Prostate gland (tissue), 2 donors: Measurements from ENCODE around the gene SBNO1. TPM values are rescaled to one million over a fixed set of nuclear protein-coding genes. Genes with fewer than 3 reads are reported as not detected.
"Not testable (repeated sequence)": the region's sequence is repeated elsewhere in the genome, so short reads cannot be mapped to it uniquely, and the experiment has no call there.

Experiments
- DNase-seq: peaks from one replicate; pipeline ENCODE4 v3.0.0-alpha.2; 2019; ENCODE audit warnings: low spot score
- H3K27ac ChIP-seq, 2 donors: fragments of 200-600 bp; sonication (generic); 2 replicates each; pipeline ENCODE4 v1.5.1; 2017 to 2019
- H3K27me3 ChIP-seq: fragments of 200-600 bp; sonication (generic); replicated peaks from 2 replicates; pipeline ENCODE4 v1.5.1; 2019; ENCODE audit not compliant: insufficient read depth
- H3K36me3 ChIP-seq, 2 donors: fragments of 200-600 bp; sonication (generic); 1 replicate in 1 of 2; 2 replicates in 1 of 2; pipeline versions ENCODE4 v1.5.1 to v1.8.1; 2017 to 2019
- H3K4me1 ChIP-seq: fragments of 200-600 bp; sonication (generic); replicated peaks from 2 replicates; pipeline ENCODE4 v1.5.1; 2019
- H3K4me3 ChIP-seq, 2 donors: fragments of 200-600 bp; sonication (generic); 2 replicates each; pipeline ENCODE4 v1.5.1; 2017 to 2019
- H3K9me3 ChIP-seq: fragments of 200-600 bp; sonication (generic); 2 replicates; pipeline ENCODE4 v1.5.1; 2017
- CTCF ChIP-seq, 4 experiments: fragments of 200-600 bp in 2 of 4; fragments of 450-650 bp in 2 of 4; sonication (generic) in 2 of 4; IDR thresholded peaks; 1 replicate in 3 of 4; 2 replicates in 1 of 4; pipeline ENCODE4 v1.5.1; 2016 to 2019; ENCODE audit warnings: antibody characterized with exemption in 4 of 4, mild to moderate bottlenecking in 2 of 4, moderate library complexity in 2 of 4
- POLR2A ChIP-seq: fragments of 450-650 bp; IDR thresholded peaks from one replicate; pipeline ENCODE4 v1.6.1; 2016; ENCODE audit warnings: antibody characterized with exemption, mild to moderate bottlenecking
- POLR2AphosphoS5 ChIP-seq: sonication (generic); formaldehyde crosslinking; IDR thresholded peaks from one replicate; pipeline ENCODE4 v1.6.1; 2017; ENCODE audit warnings: antibody characterized with exemption
- WGBS: methylation state at CpG from one replicate; pipeline ENCODE4 v1.1.5; 2018; 5-methylcytosine and 5-hydroxymethylcytosine counted together
- intact Hi-C: fragments of 100-400 bp; cut with DNase I; formaldehyde crosslinking; loops from one replicate; pipeline ENCODE4 v1.14.2; 2022
- total RNA-seq, 2 donors: library from RNA; depleted of rRNA; stranded (reverse); fragments of >200 nt; gene quantifications; one replicate each; pipeline ENCODE4 v1.1.0, GENCODE V29; 2016

SBNO1 gene
- 10 to 100 TPM; 22.6 to 53.3 TPM for total RNA-seq

- intact Hi-C loops: loop anchor here (5.0 kb wide), 1 partner anchor 83 kb away; no protein-coding TSS in a partner anchor
- Histone ChIP-seq H3K36me3 (no peaks in the 10 kb centered on the region), H3K27me3 (no peaks in the 10 kb centered on the region), H3K4me3 (peak within 1 kb of the TSS; percentile 81 to 88), H3K9me3 (no peaks in the 10 kb centered on the region), H3K4me1 (peaks cover 7% of the 10 kb centered on the region), H3K27ac (peak within 1 kb of the TSS; percentile 94 to 97)
- peak; percentile 91 for DNase-seq
- 3% methylated on average over 21 of the region's 47 CpGs for WGBS
- no peak for TF ChIP-seq POLR2AphosphoS5
- peak; percentile 87 for TF ChIP-seq POLR2A
- no peak for TF ChIP-seq CTCF (IDR thresholded peaks at IDR 0.05)
Observed at GRCh38 chr12:123364532-123365024, at the start of gene SBNO1. Gene SBNO1 (minus strand): TSS chr12:123364847. CDS start chr12:123350441, 14,406 bp downstream.

GRCh38 chr12:123410041-123410412, 45.4 kb upstream of the SBNO1 start:
- TF ChIP-seq POLR2AphosphoS5 (no peak), POLR2A (no peak), CTCF (IDR thresholded peaks at IDR 0.05) (no peak)
- Histone ChIP-seq H3K27ac (no peak overlapping the region), H3K4me3 (no peak overlapping the region), H3K9me3 (no peaks in the 10 kb centered on the region), H3K36me3 (no peaks in the 10 kb centered on the region), H3K27me3 (no peaks in the 10 kb centered on the region), H3K4me1 (no peaks in the 10 kb centered on the region)
- intact Hi-C loops: no loop called here
- no peak for DNase-seq
- WGBS: 94% methylated on average over 5 of the region's 5 CpGs

- WGBS: 80% methylated on average over 11 of the region's 11 CpGs
- intact Hi-C loops: not testable (repeated sequence)
Observed at GRCh38 chr12:123409284-123410040, 44.8 kb upstream of the SBNO1 start.

GRCh38 chr12:123408619-123409018, 44.0 kb upstream of the SBNO1 start:
- H3K4me3 ChIP-seq, H3K27me3 ChIP-seq, DNase-seq, H3K27ac ChIP-seq, intact Hi-C loops, H3K9me3 ChIP-seq, H3K4me1 ChIP-seq: not testable (repeated sequence)
- H3K36me3 ChIP-seq: peaks cover 0 to 12% of the 10 kb centered on the region in 2 donors
- WGBS: 88% methylated on average over 7 of the region's 7 CpGs

More at GRCh38 chr12:123409284-123410040, 44.8 kb upstream of the SBNO1 start:
- not testable (repeated sequence) for H3K4me1 ChIP-seq, H3K9me3 ChIP-seq, H3K27me3 ChIP-seq, H3K4me3 ChIP-seq, H3K27ac ChIP-seq, DNase-seq, H3K36me3 ChIP-seq

GRCh38 chr12:123407934-123408333, 43.3 kb upstream of the SBNO1 start:
- H3K4me3 ChIP-seq, H3K27ac ChIP-seq, intact Hi-C loops, H3K9me3 ChIP-seq, DNase-seq, H3K4me1 ChIP-seq, H3K27me3 ChIP-seq: not testable (repeated sequence)
- WGBS: 64% methylated on average over 15 of the region's 15 CpGs
- H3K36me3 ChIP-seq: peaks cover 0 to 12% of the 10 kb centered on the region in 2 donors

GRCh38 chr12:123407269-123407668, 42.6 kb upstream of the SBNO1 start:
- H3K9me3 ChIP-seq, H3K4me1 ChIP-seq, H3K27me3 ChIP-seq, H3K4me3 ChIP-seq, intact Hi-C loops, H3K27ac ChIP-seq, DNase-seq: not testable (repeated sequence)
- 94% methylated on average over 15 of the region's 15 CpGs for WGBS
- peaks cover 0 to 12% of the 10 kb centered on the region in 2 donors for H3K36me3 ChIP-seq

- WGBS: 90% methylated on average over 9 of the region's 9 CpGs
- Histone ChIP-seq H3K4me3 (no peak overlapping the region), H3K36me3 (peaks cover 0 to 12% of the 10 kb centered on the region in 2 donors), H3K9me3 (no peaks in the 10 kb centered on the region), H3K4me1 (no peaks in the 10 kb centered on the region), H3K27me3 (no peaks in the 10 kb centered on the region), H3K27ac (peak overlapping the region in 1 of 2 donors; percentile 12)
- no peak for DNase-seq
- intact Hi-C loops: no loop called here
- no peak for TF ChIP-seq POLR2A
- TF ChIP-seq CTCF (IDR thresholded peaks at IDR 0.05): no peak
- no peak for TF ChIP-seq POLR2AphosphoS5
Observed at GRCh38 chr12:123404581-123404980, 39.9 kb upstream of the SBNO1 start.
